NCI-H2227 (cell line): ENCODE measurements around the gene PTPRN2.
"Not testable (repeated sequence)": the region's sequence is repeated elsewhere in the genome, so short reads cannot be mapped to it uniquely, and the experiment has no call there.

Experiments used
- DNase-seq: peaks from one replicate; lab custom pipeline; 2025; ENCODE audit not compliant: unreplicated experiment; lab: John Stamatoyannopoulos, UW

PTPRN2 gene

GRCh38 chr7:157850481-157851444 lies 736.9 kb downstream of the PTPRN2 start:
- no peak for DNase-seq

- DNase-seq, result no peak
Measured at GRCh38 chr7:157849726-157850125, 737.9 kb downstream of the PTPRN2 start.

GRCh38 chr7:157849341-157849596 lies 738.4 kb downstream of the PTPRN2 start:
- no peak for DNase-seq

GRCh38 chr7:157848508-157849340 lies 738.9 kb downstream of the PTPRN2 start:
- DNase-seq, result no peak

GRCh38 chr7:157847756-157848487 lies 739.7 kb downstream of the PTPRN2 start:
- DNase-seq, result not testable (repeated sequence)

GRCh38 chr7:157846746-157847145 lies 740.9 kb downstream of the PTPRN2 start:
- not testable (repeated sequence) for DNase-seq

GRCh38 chr7:157846271-157846670 lies 741.4 kb downstream of the PTPRN2 start:
- DNase-seq, result no peak

- DNase-seq, result no peak
Measured at GRCh38 chr7:157845203-157845835, 742.3 kb downstream of the PTPRN2 start.

GRCh38 chr7:157844611-157845010 lies 743.0 kb downstream of the PTPRN2 start:
- no peak for DNase-seq

- DNase-seq, result no peak
Measured at GRCh38 chr7:157844141-157844540, 743.5 kb downstream of the PTPRN2 start.

- DNase-seq, result no peak
Measured at GRCh38 chr7:157843336-157844140, 744.1 kb downstream of the PTPRN2 start.

GRCh38 chr7:157841773-157842370 lies 745.8 kb downstream of the PTPRN2 start:
- DNase-seq, result no peak

GRCh38 chr7:157840914-157841772 lies 746.5 kb downstream of the PTPRN2 start:
- DNase-seq, result no peak

- DNase-seq, result no peak
Measured at GRCh38 chr7:157840174-157840913, 747.3 kb downstream of the PTPRN2 start.

GRCh38 chr7:157839672-157840167 lies 747.9 kb downstream of the PTPRN2 start:
- no peak for DNase-seq

GRCh38 chr7:157839226-157839625 lies 748.4 kb downstream of the PTPRN2 start:
- no peak for DNase-seq

GRCh38 chr7:157837561-157837960 lies 750.1 kb downstream of the PTPRN2 start:
- no peak for DNase-seq

GRCh38 chr7:157837047-157837446 lies 750.6 kb downstream of the PTPRN2 start:
- DNase-seq, result no peak
